MM.1S (cell line): Measurements from ENCODE around the gene ZNF624.
A peak's percentile ranks its signal among the peaks of the same experiment; 100 is the strongest.

ENCODE experiments used
- DNase-seq: peaks from one replicate; pipeline ENCODE4 v3.0.0-alpha.2; 2015
- H2AFZ ChIP-seq: fragments of 300-600 bp; sonication (generic); 2 replicates; pipeline ENCODE4 v1.6.0; 2016; ENCODE audit warnings: antibody characterized with exemption, low read length
- H3F3A ChIP-seq: fragments of 300-600 bp; sonication (generic); 2 replicates; pipeline ENCODE4 v1.6.1; 2016; ENCODE audit warnings: mild to moderate bottlenecking, antibody characterized with exemption, low read length, moderate library complexity, mixed read lengths; ENCODE audit not compliant: insufficient read depth
- H3K27ac ChIP-seq: fragments of 300-600 bp; sonication (generic); 2 replicates; pipeline ENCODE4 v1.5.1; 2016; ENCODE audit warnings: mild to moderate bottlenecking, low read length
- H3K27me3 ChIP-seq: fragments of 300-600 bp; sonication (generic); replicated peaks from 2 replicates; pipeline ENCODE4 v1.6.0; 2016; ENCODE audit warnings: low read length; ENCODE audit not compliant: insufficient read depth
- H3K36me3 ChIP-seq: fragments of 300-600 bp; sonication (generic); replicated peaks from 2 replicates; pipeline ENCODE4 v1.6.1; 2016; ENCODE audit warnings: mild to moderate bottlenecking, low read length, mixed read lengths; ENCODE audit not compliant: insufficient read depth
- H3K4me1 ChIP-seq: fragments of 300-600 bp; sonication (generic); 2 replicates; pipeline ENCODE4 v1.6.1; 2016; ENCODE audit warnings: low read length, mixed read lengths
- H3K4me2 ChIP-seq: fragments of 300-600 bp; sonication (generic); 2 replicates; pipeline ENCODE4 v1.6.0; 2016; ENCODE audit warnings: low read depth, low read length
- H3K4me3 ChIP-seq: fragments of 300-600 bp; sonication (generic); 2 replicates; pipeline ENCODE4 v1.5.1; 2016; ENCODE audit warnings: low read length, mixed read lengths
- H3K79me2 ChIP-seq: fragments of 300-600 bp; sonication (generic); 2 replicates; pipeline ENCODE4 v1.6.1; 2016; ENCODE audit warnings: mixed run types, low read length, mixed read lengths
- H3K9ac ChIP-seq: fragments of 300-600 bp; sonication (generic); 2 replicates; pipeline ENCODE4 v1.6.1; 2016; ENCODE audit warnings: low read length, mixed read lengths
- H3K9me2 ChIP-seq: fragments of 300-600 bp; sonication (generic); replicated peaks from 2 replicates; pipeline ENCODE4 v1.6.1; 2016; ENCODE audit warnings: mild to moderate bottlenecking, low read length, mixed read lengths; ENCODE audit not compliant: insufficient read depth
- H3K9me3 ChIP-seq: fragments of 300-600 bp; sonication (generic); replicated peaks from 2 replicates; pipeline ENCODE4 v1.6.1; 2016; ENCODE audit warnings: mild to moderate bottlenecking, low read length, mixed read lengths; ENCODE audit not compliant: insufficient read depth
- H4K20me1 ChIP-seq: fragments of 300-600 bp; sonication (generic); 2 replicates; pipeline ENCODE4 v1.6.1; 2016; ENCODE audit warnings: mild to moderate bottlenecking, low read length, moderate library complexity, mixed read lengths; ENCODE audit not compliant: insufficient read depth
- EZH2 ChIP-seq: fragments of 300-600 bp; sonication (generic); optimal IDR thresholded peaks from 2 replicates; pipeline ENCODE3; 2017; ENCODE audit warnings: low read depth, mild to moderate bottlenecking, antibody characterized with exemption, low read length, mixed read lengths
- EZH2phosphoT487 ChIP-seq: fragments of 300-600 bp; sonication (generic); IDR thresholded peaks from 2 replicates; pipeline ENCODE4 v1.6.1; 2018; ENCODE audit warnings: antibody characterized with exemption, low read length
- TF ChIP-seq, protein P1 (sequence below): fragments of 300-600 bp; sonication (generic); IDR thresholded peaks from 2 replicates; pipeline ENCODE4 v1.5.1; 2016; ENCODE audit warnings: antibody characterized with exemption, low read length, mixed read lengths

The ZNF624 gene

DNA sequence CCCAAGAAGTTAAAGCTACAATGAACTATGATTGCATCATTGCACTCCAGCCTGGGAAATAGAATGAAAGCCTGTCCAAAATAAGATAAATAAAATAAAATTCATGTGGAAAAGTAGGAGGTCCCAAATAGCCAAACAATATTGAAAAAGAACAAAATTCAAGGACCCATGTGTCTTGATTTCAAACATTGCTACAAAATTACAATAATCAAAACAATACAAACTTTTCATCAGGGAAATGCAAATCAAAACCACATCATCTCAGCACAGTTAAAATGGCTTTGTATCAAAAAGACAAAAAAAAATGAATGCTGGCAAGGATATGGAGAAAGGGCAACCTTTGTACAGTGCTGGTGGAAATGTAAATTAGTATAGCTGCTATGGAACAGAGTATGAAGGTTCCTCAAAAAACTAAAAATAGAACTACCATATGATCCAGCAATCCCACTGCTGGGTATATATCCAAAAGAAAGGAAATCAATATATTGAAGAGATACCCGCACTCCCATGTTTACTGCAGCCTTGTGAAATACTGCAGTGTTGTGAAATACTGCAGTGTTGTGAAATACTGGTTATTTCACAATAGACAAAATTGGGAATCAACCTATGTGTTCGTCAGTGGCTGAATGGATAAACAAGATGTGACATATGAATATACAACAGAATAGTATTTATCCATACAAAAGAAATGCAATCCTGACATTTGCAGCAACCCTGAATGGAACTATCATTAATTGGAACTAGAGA is 60.1 kb downstream of the ZNF624 start:
- H3K9me2 ChIP-seq: no peaks in the 10 kb centered on the region
- H3K36me3 ChIP-seq: no peaks in the 10 kb centered on the region
- H3K9ac ChIP-seq: no peak overlapping the region
- no peak overlapping the region for H2AFZ ChIP-seq
- TF ChIP-seq EZH2phosphoT487 (no peak), EZH2 (no peak)
- TF ChIP-seq, protein P1, sequence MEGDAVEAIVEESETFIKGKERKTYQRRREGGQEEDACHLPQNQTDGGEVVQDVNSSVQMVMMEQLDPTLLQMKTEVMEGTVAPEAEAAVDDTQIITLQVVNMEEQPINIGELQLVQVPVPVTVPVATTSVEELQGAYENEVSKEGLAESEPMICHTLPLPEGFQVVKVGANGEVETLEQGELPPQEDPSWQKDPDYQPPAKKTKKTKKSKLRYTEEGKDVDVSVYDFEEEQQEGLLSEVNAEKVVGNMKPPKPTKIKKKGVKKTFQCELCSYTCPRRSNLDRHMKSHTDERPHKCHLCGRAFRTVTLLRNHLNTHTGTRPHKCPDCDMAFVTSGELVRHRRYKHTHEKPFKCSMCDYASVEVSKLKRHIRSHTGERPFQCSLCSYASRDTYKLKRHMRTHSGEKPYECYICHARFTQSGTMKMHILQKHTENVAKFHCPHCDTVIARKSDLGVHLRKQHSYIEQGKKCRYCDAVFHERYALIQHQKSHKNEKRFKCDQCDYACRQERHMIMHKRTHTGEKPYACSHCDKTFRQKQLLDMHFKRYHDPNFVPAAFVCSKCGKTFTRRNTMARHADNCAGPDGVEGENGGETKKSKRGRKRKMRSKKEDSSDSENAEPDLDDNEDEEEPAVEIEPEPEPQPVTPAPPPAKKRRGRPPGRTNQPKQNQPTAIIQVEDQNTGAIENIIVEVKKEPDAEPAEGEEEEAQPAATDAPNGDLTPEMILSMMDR: no peak
- H3K4me1 ChIP-seq: no peaks in the 10 kb centered on the region
- H3K9me3 ChIP-seq: no peaks in the 10 kb centered on the region
- no peaks in the 10 kb centered on the region for H3K79me2 ChIP-seq
- no peaks in the 10 kb centered on the region for H4K20me1 ChIP-seq
- no peak for DNase-seq
- no peaks in the 10 kb centered on the region for H3F3A ChIP-seq
- H3K27ac ChIP-seq: no peak overlapping the region
- H3K4me2 ChIP-seq: no peak overlapping the region
- no peaks in the 10 kb centered on the region for H3K27me3 ChIP-seq
- H3K4me3 ChIP-seq: no peak overlapping the region

DNA sequence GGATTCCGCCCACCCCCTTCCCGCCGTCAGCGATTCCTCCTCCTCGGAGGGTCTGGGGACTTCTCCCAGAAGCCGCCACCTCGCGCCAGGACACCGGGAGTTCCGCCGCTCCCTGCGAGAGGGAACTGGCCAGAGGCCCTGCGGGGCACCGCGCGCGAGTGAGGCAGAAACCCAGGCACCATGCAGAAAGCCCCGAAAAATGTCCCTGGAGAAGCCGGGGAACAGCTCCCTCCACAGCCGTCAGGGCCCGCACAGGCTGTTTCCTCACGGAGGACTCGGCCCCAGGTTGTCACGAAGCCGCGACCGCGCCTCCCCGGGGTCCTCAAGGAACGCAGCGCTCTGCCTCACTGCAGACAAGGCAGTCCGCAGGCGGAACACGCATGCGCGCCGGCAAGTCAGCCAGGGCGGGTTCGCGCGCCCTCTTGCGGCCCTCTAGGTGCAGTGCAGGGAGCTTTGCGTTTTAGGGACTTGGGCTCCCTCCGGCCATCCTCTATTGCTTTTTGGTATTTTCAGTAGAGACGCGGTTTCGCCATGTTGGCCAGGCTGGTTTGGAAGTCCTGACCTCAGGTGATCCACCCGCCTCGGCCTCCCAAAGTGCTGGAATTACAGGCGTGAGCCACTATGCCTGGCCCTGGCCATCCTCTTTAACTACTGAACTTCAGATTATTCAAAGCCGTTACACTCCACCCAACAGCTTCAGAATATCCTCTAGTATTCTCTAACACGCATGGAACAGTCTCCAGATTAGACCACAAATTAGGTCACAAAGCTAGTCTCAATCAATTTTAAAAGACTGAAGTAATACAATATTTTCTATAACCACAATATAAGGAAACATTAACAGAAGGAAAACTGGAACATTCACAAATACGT is 64.3 kb downstream of the ZNF624 start:
- Histone ChIP-seq H3K36me3 (no peaks in the 10 kb centered on the region), H3K4me3 (peak overlapping the region; percentile 54), H3K4me1 (no peaks in the 10 kb centered on the region), H3F3A (no peaks in the 10 kb centered on the region), H3K27me3 (peaks cover 11% of the 10 kb centered on the region), H3K9me2 (no peaks in the 10 kb centered on the region), H3K4me2 (peak overlapping the region; percentile 80), H3K9ac (no peak overlapping the region), H4K20me1 (no peaks in the 10 kb centered on the region), H2AFZ (peak overlapping the region; percentile 80), H3K9me3 (no peaks in the 10 kb centered on the region), H3K79me2 (no peaks in the 10 kb centered on the region), H3K27ac (no peak overlapping the region)
- TF ChIP-seq EZH2phosphoT487: no peak
- TF ChIP-seq, protein P1: peak; percentile 94
- peak; percentile 93 for DNase-seq

DNA sequence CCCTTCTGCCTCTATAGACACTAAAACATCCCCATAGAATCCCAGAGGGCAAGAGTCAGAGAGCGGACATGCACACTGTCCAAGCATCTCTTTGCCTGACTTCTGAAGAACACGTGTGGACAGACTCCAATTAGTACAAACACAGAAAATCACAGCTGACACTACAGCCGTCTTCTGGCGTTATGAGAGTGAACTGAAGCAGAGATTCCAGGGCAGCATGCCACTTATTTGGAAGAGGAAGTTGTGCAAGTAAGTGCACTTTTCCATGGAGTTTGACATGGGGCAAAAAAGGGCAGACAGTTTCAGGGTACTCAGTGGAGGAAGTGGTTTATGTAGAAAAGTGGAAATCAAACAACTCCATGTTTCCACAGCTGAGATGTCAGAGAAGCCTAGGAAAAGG is 67.9 kb downstream of the ZNF624 start:
- Histone ChIP-seq H3K9ac (no peak overlapping the region), H2AFZ (no peak overlapping the region), H3K4me2 (no peak overlapping the region), H3K79me2 (no peaks in the 10 kb centered on the region), H3K27me3 (peaks cover 11% of the 10 kb centered on the region), H3K27ac (no peak overlapping the region), H3K4me1 (no peaks in the 10 kb centered on the region), H3K36me3 (no peaks in the 10 kb centered on the region), H3F3A (no peaks in the 10 kb centered on the region), H3K9me2 (no peaks in the 10 kb centered on the region), H4K20me1 (no peaks in the 10 kb centered on the region), H3K4me3 (no peak overlapping the region), H3K9me3 (no peaks in the 10 kb centered on the region)
- DNase-seq: no peak
- TF ChIP-seq EZH2 (no peak), EZH2phosphoT487 (no peak)
- TF ChIP-seq, protein P1: no peak
